ENCODE data around the gene FXYD5. TPM values are rescaled to one million over a fixed set of nuclear protein-coding genes. Genes with fewer than 3 reads are reported as not detected.

FXYD5 gene
- polyA plus RNA-seq, 2 of the 4 experiments (the other 2 are of a cell fraction): 70.8 to 113 TPM

GRCh38 chr19:35117116-35117515 lies 37.4 kb upstream of the FXYD5 start:
- DNase-seq (ENCODE audit: low read depth in 1 of 2, low spot score in 1 of 2) (no peak), ATAC-seq (peak in 1 of 2 experiments; percentile 8; a peak in 1 of 6 replicates), FAIRE-seq (peak; percentile 36)
- ChIA-PET POLR2A (interaction anchor here (0.6 kb wide), 1 partner anchor 158 kb away, joined by 5 read pairs; no protein-coding TSS in a partner anchor), CTCF (interaction anchor here (0.9 to 6.9 kb wide), 16 partner anchors 8 to 168 kb away, joined by 3 to 148 read pairs (median 12); partner anchors contain the start of genes FXYD1, FXYD7 and LGI4)
- Histone ChIP-seq H3K4me3 (no peak overlapping the region), H3K27ac (no peak overlapping the region), H3K4me2 (no peak overlapping the region), H3K9me3 (no peaks in the 10 kb centered on the region), H3K4me1 (peaks cover 19% of the 10 kb centered on the region; the same call in 2 of the 3 replicates)
- no peak for TF ChIP-seq MAX (IDR thresholded peaks at IDR 0.05)
- TF ChIP-seq RAD21 (conservative IDR thresholded peaks at IDR 0.05 in 1 of 2, IDR thresholded peaks at IDR 0.05 in 1 of 2): no peak
- TF ChIP-seq SMC3 (IDR thresholded peaks at IDR 0.05): no peak
- no peak for TF ChIP-seq SREBF2 (IDR thresholded peaks at IDR 0.05)
- no peak for TF ChIP-seq E2F6 (IDR thresholded peaks at IDR 0.05; ENCODE audit: borderline replicate concordance, low read depth)
- no peak for TF ChIP-seq TFCP2L1 (CRISPR knock-in tag; IDR thresholded peaks at IDR 0.05)
- no peak for TF ChIP-seq BCL3 (IDR thresholded peaks at IDR 0.05)
- TF ChIP-seq FOXS1 (CRISPR knock-in tag; IDR thresholded peaks at IDR 0.05): no peak
- no peak for TF ChIP-seq ZC3H11A (IDR thresholded peaks at IDR 0.05)
- TF ChIP-seq POLR2AphosphoS2 (conservative IDR thresholded peaks at IDR 0.05; ENCODE audit: low read length): no peak
- no peak for TF ChIP-seq CHD4 (IDR thresholded peaks at IDR 0.05; ENCODE audit: borderline replicate concordance)
- no peak for TF ChIP-seq NPAS2 (CRISPR knock-in tag; IDR thresholded peaks at IDR 0.05; ENCODE audit: borderline replicate concordance)
- no peak for TF ChIP-seq KDM5A (IDR thresholded peaks at IDR 0.05)
- no peak for TF ChIP-seq HOXB13 (CRISPR knock-in tag; IDR thresholded peaks at IDR 0.05; ENCODE audit: low read depth)
- WGBS (ENCODE audit: missing lambda C conversion rate): 53% methylated on average over 8 of the region's 8 CpGs

GRCh38 chr19:35117799-35118198 lies 36.7 kb upstream of the FXYD5 start:
- ChIA-PET CTCF (interaction anchor here (0.6 to 6.9 kb wide), 14 partner anchors 8 to 1702 kb away, joined by 3 to 148 read pairs (median 8); partner anchors contain the start of genes FXYD1, FXYD7 and LGI4), POLR2A (no interaction called here)
- H3K9me3 ChIP-seq: no peaks in the 10 kb centered on the region
- DNase-seq (ENCODE audit: low read depth in 1 of 2, low spot score in 1 of 2) (no peak), ATAC-seq (no peak), FAIRE-seq (no peak)
- TF ChIP-seq TP53 (CRISPR knock-in tag; IDR thresholded peaks at IDR 0.05) (no peak), USF2 (IDR thresholded peaks at IDR 0.05) (no peak), FOSL2 (IDR thresholded peaks at IDR 0.05) (no peak), FOSL2 (CRISPR knock-in tag; IDR thresholded peaks at IDR 0.05) (no peak), GATA3 (IDR thresholded peaks at IDR 0.05; ENCODE audit: borderline replicate concordance) (no peak), EHMT2 (IDR thresholded peaks at IDR 0.05; ENCODE audit: low read depth) (no peak), JUNB (IDR thresholded peaks at IDR 0.05) (no peak), POLR2AphosphoS2 (conservative IDR thresholded peaks at IDR 0.05; ENCODE audit: low read length) (no peak), KDM5A (IDR thresholded peaks at IDR 0.05) (no peak), RNF2 (IDR thresholded peaks at IDR 0.05; ENCODE audit: borderline replicate concordance, low read depth) (no peak), HDAC2 (IDR thresholded peaks at IDR 0.05) (no peak), FOSB (CRISPR knock-in tag; IDR thresholded peaks at IDR 0.05) (no peak), RCOR1 (IDR thresholded peaks at IDR 0.05; ENCODE audit: low read depth, low read length) (no peak), MAFK (IDR thresholded peaks at IDR 0.05; ENCODE audit: partially characterized antibody) (no peak), CBX8 (IDR thresholded peaks at IDR 0.05) (no peak), BCL3 (IDR thresholded peaks at IDR 0.05) (no peak), MAZ (IDR thresholded peaks at IDR 0.05; ENCODE audit: borderline replicate concordance, low read depth, low read length) (no peak)
- H3K4me1 ChIP-seq: peaks cover 19% of the 10 kb centered on the region; the same call in 2 of the 3 replicates
- no peak overlapping the region for H3K27ac ChIP-seq
- no peak overlapping the region for H3K4me3 ChIP-seq
- 78% methylated on average over 11 of the region's 11 CpGs for WGBS (ENCODE audit: missing lambda C conversion rate)
- no peak overlapping the region for H3K4me2 ChIP-seq
